Colonic mucosa (tissue), 4 donors: ENCODE measurements around the gene ZNF302. TPM values are rescaled to one million over a fixed set of nuclear protein-coding genes. Genes with fewer than 3 reads are reported as not detected.

ENCODE experiments used
- DNase-seq: peaks from one replicate; pipeline ENCODE4 v3.0.0-alpha.2; 2020
- H3K27ac ChIP-seq: fragments of 200-600 bp; one replicate; pipeline ENCODE4 v1.8.0; 2021
- H3K27me3 ChIP-seq: fragments of 200-600 bp; one replicate; pipeline ENCODE4 v1.8.0; 2021
- H3K36me3 ChIP-seq: fragments of 200-600 bp; one replicate; pipeline ENCODE4 v1.8.0; 2021
- H3K4me1 ChIP-seq: fragments of 200-600 bp; one replicate; pipeline ENCODE4 v1.8.0; 2021; ENCODE audit warnings: mild to moderate bottlenecking
- H3K4me3 ChIP-seq: fragments of 200-600 bp; one replicate; pipeline ENCODE4 v1.8.0; 2021
- H3K9ac ChIP-seq, 2 donors: one replicate each; pipeline ENCODE4 v1.7.0; 2013; ENCODE audit warnings: control low read depth in 2 of 2, low read depth in 2 of 2, low read length in 2 of 2
- H3K9me3 ChIP-seq: fragments of 200-600 bp; one replicate; pipeline ENCODE4 v1.8.0; 2021
- CTCF ChIP-seq: fragments of 200-600 bp; IDR thresholded peaks from one replicate; pipeline ENCODE4 v1.8.0; 2022; ENCODE audit warnings: antibody characterized with exemption, mild to moderate bottlenecking
- intact Hi-C: fragments of 100-400 bp; cut with DNase I; formaldehyde crosslinking; loops from one replicate; pipeline ENCODE4 v1.14.1; 2022
- total RNA-seq, 2 donors: library from RNA; stranded (reverse); fragmentation: NEBNext Ultra II Directional in 1 of 2; extraction: Animal tissue kit (Norgen Biotek cat#: 25700) in 1 of 2; gene quantifications; one replicate each; pipeline ENCODE4 v1.2.1, GENCODE V29; 2021
- donor health status: healthy.
- donor health status: DM: no; HTN: no; CAD: no.
- donor health status: DM: no; HTN: no; CAD: no.

The ZNF302 gene
- total RNA-seq, 2 donors from 2014 or later = 11.8 to 12.6 TPM

DNA sequence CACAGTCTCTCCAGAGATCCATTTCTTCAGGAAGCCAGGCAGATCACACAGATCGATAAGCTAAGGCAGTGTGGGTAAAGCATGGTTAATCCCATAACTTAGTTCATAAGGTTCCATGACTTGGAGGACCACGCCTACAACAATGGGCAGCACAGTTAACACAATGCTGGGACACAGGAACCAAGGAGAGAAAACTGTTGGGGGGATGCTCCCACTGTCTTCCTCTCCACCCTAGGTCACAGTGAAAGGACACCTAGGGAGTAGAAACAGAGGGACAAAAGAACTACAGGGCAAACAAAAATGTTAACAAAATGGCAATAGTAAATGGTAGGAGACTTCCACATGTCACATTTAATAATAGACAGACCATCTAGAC lies 35.8 kb downstream of the ZNF302 start:
- no peak overlapping the region for H3K27ac ChIP-seq
- H3K9ac ChIP-seq = no peak overlapping the region
- peaks cover 3% of the 10 kb centered on the region for H3K9me3 ChIP-seq
- TF ChIP-seq CTCF = no peak
- no peaks in the 10 kb centered on the region for H3K4me1 ChIP-seq
- H3K36me3 ChIP-seq = no peaks in the 10 kb centered on the region
- no peaks in the 10 kb centered on the region for H3K27me3 ChIP-seq
- no peak overlapping the region for H3K4me3 ChIP-seq
- intact Hi-C loops = loop anchor here (2.0 kb wide), 1 partner anchor 74 kb away; no protein-coding TSS in a partner anchor
- no peak for DNase-seq

DNA sequence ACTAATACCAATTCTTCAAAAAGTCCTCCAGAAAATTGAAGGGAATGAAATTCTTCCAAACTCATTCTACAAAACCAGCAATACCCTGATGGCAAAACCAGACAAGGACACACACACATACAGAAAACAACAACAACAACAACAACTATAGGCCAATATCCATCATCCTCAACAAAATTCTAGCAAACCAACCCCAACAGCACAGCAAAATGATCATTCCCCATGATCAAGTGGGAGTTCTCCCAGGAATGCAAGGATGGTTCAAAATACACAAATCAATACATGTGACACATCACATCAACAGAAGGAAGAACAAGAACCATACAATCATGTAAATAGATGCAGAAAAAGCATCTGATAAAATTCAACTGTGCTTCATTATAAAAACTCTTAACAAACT lies 37.9 kb downstream of the ZNF302 start:
- intact Hi-C loops = no loop called here
- Histone ChIP-seq H3K27ac (no peak overlapping the region), H3K27me3 (no peaks in the 10 kb centered on the region), H3K9me3 (peaks cover 3% of the 10 kb centered on the region), H3K4me1 (no peaks in the 10 kb centered on the region), H3K36me3 (no peaks in the 10 kb centered on the region), H3K9ac (no peak overlapping the region), H3K4me3 (no peak overlapping the region)
- no peak for DNase-seq
- no peak for TF ChIP-seq CTCF

GRCh38 chr19:34722353-34722752 lies 44.9 kb downstream of the ZNF302 start:
- no peak for DNase-seq
- intact Hi-C loops = no loop called here
- H3K4me3 ChIP-seq = no peak overlapping the region
- H3K9ac ChIP-seq = no peak overlapping the region
- no peaks in the 10 kb centered on the region for H3K9me3 ChIP-seq
- TF ChIP-seq CTCF = no peak
- no peaks in the 10 kb centered on the region for H3K4me1 ChIP-seq
- H3K36me3 ChIP-seq = no peaks in the 10 kb centered on the region
- no peak overlapping the region for H3K27ac ChIP-seq
- no peaks in the 10 kb centered on the region for H3K27me3 ChIP-seq

DNA sequence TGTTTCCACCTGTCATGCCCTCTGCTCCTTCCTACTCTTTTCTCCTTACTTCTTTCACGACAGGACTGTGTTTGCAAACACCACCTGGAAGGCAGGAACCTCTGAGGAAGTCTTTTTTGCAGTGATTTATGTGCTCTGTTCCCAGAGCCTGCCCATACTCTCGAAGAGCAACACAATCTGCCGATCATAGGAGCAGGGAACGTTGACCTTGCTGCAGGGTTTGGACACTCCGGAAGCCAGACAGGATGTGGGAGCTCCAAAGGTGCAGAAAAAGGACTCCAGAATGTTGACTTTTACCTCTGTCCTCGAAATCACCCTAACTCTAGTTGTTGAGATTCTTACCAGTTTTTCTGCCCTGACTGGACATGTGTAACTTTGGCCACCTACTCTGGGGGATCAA lies 47.9 kb downstream of the ZNF302 start:
- Histone ChIP-seq H3K4me1 (no peaks in the 10 kb centered on the region), H3K9me3 (no peaks in the 10 kb centered on the region), H3K27me3 (no peaks in the 10 kb centered on the region), H3K27ac (no peak overlapping the region), H3K36me3 (no peaks in the 10 kb centered on the region), H3K9ac (no peak overlapping the region), H3K4me3 (no peak overlapping the region)
- intact Hi-C loops = no loop called here
- DNase-seq = no peak
- TF ChIP-seq CTCF = no peak

GRCh38 chr19:34731019-34731829 lies 53.7 kb downstream of the ZNF302 start:
- Histone ChIP-seq H3K9me3 (no peaks in the 10 kb centered on the region), H3K4me1 (no peaks in the 10 kb centered on the region), H3K27ac (no peak overlapping the region), H3K4me3 (no peak overlapping the region), H3K27me3 (no peaks in the 10 kb centered on the region), H3K9ac (no peak overlapping the region), H3K36me3 (no peaks in the 10 kb centered on the region)
- intact Hi-C loops = loop anchor here (5.0 kb wide), 1 partner anchor 54 kb away; the partner anchor contains the start of genes SCGB2B2 and ZNF302
- DNase-seq = no peak
- TF ChIP-seq CTCF = no peak
